ENCODE data around the gene DCST1.

- TF ChIP-seq CTCF (conservative IDR thresholded peaks at IDR 0.05) (no peak), EZH2 (IDR thresholded peaks at IDR 0.05; ENCODE audit: low read depth) (no peak)
Measured at GRCh38 chr1:155073377-155074242, 40.0 kb downstream of the DCST1 start.
